Measurements from ENCODE around the gene TBC1D12. TPM values are rescaled to one million over a fixed set of nuclear protein-coding genes. Genes with fewer than 3 reads are reported as not detected.

TBC1D12 gene
- total RNA-seq, 1 donor from 2014 or later, result 8.2 TPM

DNA sequence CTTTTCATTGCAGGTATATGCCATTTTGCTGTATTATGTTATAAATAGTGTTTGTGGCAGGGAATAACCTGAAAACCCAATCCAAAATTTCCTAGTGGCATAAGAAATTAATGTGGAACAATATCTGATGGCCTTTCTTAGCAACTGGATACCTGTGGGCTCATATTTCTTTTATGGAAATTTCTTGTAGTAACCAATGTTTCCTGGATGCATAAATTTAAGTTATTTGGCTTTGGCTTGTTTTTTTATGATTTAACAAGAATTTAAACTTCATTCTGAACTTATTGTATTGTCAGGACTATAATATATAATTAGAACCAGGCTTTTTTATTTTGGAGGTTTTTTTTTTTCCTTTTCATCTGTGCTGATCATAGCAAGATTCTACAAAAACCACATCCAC lies 30.1 kb downstream of the TBC1D12 start:
- H3K27ac Mint-ChIP-seq (ENCODE audit: unreplicated experiment), result no peak overlapping the region
- DNase-seq (ENCODE audit: low read depth, low spot score), result no peak
- no peaks in the 10 kb centered on the region for H3K4me1 Mint-ChIP-seq
- peaks cover 4% of the 10 kb centered on the region for H3K9me3 Mint-ChIP-seq
- TF ChIP-seq, protein P1, sequence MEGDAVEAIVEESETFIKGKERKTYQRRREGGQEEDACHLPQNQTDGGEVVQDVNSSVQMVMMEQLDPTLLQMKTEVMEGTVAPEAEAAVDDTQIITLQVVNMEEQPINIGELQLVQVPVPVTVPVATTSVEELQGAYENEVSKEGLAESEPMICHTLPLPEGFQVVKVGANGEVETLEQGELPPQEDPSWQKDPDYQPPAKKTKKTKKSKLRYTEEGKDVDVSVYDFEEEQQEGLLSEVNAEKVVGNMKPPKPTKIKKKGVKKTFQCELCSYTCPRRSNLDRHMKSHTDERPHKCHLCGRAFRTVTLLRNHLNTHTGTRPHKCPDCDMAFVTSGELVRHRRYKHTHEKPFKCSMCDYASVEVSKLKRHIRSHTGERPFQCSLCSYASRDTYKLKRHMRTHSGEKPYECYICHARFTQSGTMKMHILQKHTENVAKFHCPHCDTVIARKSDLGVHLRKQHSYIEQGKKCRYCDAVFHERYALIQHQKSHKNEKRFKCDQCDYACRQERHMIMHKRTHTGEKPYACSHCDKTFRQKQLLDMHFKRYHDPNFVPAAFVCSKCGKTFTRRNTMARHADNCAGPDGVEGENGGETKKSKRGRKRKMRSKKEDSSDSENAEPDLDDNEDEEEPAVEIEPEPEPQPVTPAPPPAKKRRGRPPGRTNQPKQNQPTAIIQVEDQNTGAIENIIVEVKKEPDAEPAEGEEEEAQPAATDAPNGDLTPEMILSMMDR (conservative IDR thresholded peaks at IDR 0.05), result no peak
- H3K4me3 Mint-ChIP-seq, result no peak overlapping the region
- H3K36me3 Mint-ChIP-seq (ENCODE audit: low read depth), result peaks cover 5% of the 10 kb centered on the region
- no peaks in the 10 kb centered on the region for H3K27me3 Mint-ChIP-seq (ENCODE audit: low read depth)

DNA sequence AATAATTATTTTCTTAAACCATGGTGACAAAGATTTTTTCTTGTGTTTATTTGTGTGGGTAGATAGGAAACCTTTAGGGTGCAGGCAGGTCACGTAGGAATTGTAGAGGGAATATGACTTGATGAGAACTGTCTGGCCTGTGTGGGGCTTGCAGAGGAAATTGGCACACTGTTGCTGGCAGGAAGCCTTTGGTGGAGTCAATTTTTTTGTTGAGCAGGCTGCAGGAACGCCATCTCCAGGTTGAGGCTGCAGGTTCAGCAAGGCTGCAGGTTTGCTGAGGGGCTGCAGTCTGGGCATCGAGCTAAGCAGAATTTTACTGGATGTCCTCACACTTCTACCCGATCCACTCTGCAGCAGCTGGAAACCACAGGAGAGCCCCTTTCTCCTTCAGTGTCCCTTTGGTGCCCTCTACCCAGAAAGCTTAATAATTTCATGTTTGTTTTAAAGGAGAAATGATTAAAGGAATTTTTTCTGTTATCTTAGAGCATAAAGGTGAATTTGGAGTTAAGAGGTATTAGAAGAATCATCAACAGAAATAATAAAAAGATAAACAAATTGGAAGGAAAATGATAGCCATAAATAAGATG lies 37.0 kb downstream of the TBC1D12 start:
- Mint-ChIP-seq H3K36me3 (ENCODE audit: low read depth) (peaks cover 10% of the 10 kb centered on the region), H3K27ac (ENCODE audit: unreplicated experiment) (no peak overlapping the region), H3K4me1 (no peaks in the 10 kb centered on the region), H3K4me3 (no peak overlapping the region), H3K27me3 (ENCODE audit: low read depth) (no peaks in the 10 kb centered on the region), H3K9me3 (peaks cover 7% of the 10 kb centered on the region)
- no peak for DNase-seq (ENCODE audit: low read depth, low spot score)
- TF ChIP-seq, protein P1 (conservative IDR thresholded peaks at IDR 0.05), result no peak

DNA sequence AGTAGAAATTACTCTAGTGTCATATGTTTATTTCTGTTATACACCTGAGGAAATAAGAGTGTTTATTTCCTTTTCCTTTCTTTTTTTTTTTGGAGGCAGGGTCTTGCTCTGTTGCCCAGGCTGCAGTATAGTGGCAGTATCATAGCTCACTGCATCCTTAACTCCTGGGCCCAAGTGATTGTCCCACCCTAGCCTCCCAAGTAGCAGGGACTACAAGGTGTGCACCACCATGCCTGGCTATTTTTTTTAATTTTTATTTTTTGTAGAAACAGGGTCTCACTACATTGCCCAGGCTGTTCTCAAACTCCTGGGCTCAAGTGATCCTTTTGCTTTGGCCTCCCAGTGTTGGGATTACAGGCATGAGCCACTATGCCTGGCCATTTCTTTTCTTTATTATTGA lies 37.8 kb downstream of the TBC1D12 start:
- peaks cover 7% of the 10 kb centered on the region for H3K9me3 Mint-ChIP-seq
- no peak for DNase-seq (ENCODE audit: low read depth, low spot score)
- no peaks in the 10 kb centered on the region for H3K27me3 Mint-ChIP-seq (ENCODE audit: low read depth)
- TF ChIP-seq, protein P1 (conservative IDR thresholded peaks at IDR 0.05), result no peak
- H3K4me1 Mint-ChIP-seq, result no peaks in the 10 kb centered on the region
- H3K4me3 Mint-ChIP-seq, result no peak overlapping the region
- H3K36me3 Mint-ChIP-seq (ENCODE audit: low read depth), result peaks cover 10% of the 10 kb centered on the region
- H3K27ac Mint-ChIP-seq (ENCODE audit: unreplicated experiment), result no peak overlapping the region

DNA sequence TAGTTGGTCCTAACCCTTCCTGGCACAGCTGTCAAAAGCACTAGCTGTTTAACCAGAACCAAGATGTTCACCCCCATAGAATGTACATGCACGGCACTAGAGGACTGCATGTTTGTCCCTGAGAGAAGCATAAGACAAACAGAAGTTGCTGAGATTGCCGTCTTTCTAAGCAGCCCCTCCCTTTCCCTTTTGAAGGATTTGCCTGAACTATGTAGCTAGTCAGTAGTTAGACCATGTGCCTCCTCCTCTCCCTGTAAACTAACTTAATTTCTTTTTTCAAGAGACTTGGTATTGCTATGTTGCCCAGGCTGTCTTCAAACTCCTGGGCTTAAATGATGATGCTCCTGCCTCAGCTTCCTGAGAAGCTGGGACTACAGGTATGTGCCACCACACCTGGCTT lies 40.7 kb downstream of the TBC1D12 start:
- no peaks in the 10 kb centered on the region for H3K9me3 Mint-ChIP-seq
- no peak overlapping the region for H3K4me3 Mint-ChIP-seq
- H3K27ac Mint-ChIP-seq (ENCODE audit: unreplicated experiment), result no peak overlapping the region
- H3K36me3 Mint-ChIP-seq (ENCODE audit: low read depth), result peaks cover 2% of the 10 kb centered on the region
- H3K27me3 Mint-ChIP-seq (ENCODE audit: low read depth), result no peaks in the 10 kb centered on the region
- TF ChIP-seq, protein P1 (conservative IDR thresholded peaks at IDR 0.05), result no peak
- DNase-seq (ENCODE audit: low read depth, low spot score), result no peak
- H3K4me1 Mint-ChIP-seq, result no peaks in the 10 kb centered on the region

DNA sequence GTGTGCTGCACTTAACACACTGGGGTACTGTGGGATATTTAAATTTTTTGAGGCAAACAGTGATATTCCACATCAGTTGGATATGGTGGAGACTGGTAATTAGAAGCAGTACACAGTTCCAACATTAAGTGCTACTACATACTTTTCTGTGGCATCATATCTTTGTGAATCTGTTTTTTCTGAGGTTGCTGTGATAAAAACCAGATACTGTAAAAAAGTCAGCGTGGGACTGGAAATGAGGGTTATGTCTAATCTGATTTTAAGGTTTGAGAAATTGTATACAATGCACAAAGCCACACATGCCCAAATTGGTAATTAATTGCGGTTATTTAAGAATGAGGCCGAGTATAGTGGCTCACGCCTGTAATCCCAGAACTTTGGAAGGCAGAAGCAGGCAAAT lies 41.2 kb downstream of the TBC1D12 start:
- H3K4me3 Mint-ChIP-seq, result no peak overlapping the region
- TF ChIP-seq, protein P1 (conservative IDR thresholded peaks at IDR 0.05), result no peak
- H3K4me1 Mint-ChIP-seq, result no peaks in the 10 kb centered on the region

More for the DNA sequence above, 41.2 kb downstream of the TBC1D12 start:
- H3K27ac Mint-ChIP-seq (ENCODE audit: unreplicated experiment), result no peak overlapping the region
- DNase-seq (ENCODE audit: low read depth, low spot score), result no peak
- H3K36me3 Mint-ChIP-seq (ENCODE audit: low read depth), result peaks cover 2% of the 10 kb centered on the region
- H3K27me3 Mint-ChIP-seq (ENCODE audit: low read depth), result no peaks in the 10 kb centered on the region
- no peaks in the 10 kb centered on the region for H3K9me3 Mint-ChIP-seq

Measured in neural crest cell (in vitro differentiated cells).